Stimulated activated CD4-positive, alpha-beta T cell treated with anti-CD3 and anti-CD28 coated beads, TNF-alpha, amount 100 ng/mL, for 24 hours (primary cell): ENCODE data around the gene PBRM1.

Source experiments
- DNase-seq, 3 experiments: peaks; one replicate each; pipeline ENCODE4 v3.0.0-alpha.2; 2020; ENCODE audit warnings: low read depth in 3 of 3

PBRM1 gene

DNA sequence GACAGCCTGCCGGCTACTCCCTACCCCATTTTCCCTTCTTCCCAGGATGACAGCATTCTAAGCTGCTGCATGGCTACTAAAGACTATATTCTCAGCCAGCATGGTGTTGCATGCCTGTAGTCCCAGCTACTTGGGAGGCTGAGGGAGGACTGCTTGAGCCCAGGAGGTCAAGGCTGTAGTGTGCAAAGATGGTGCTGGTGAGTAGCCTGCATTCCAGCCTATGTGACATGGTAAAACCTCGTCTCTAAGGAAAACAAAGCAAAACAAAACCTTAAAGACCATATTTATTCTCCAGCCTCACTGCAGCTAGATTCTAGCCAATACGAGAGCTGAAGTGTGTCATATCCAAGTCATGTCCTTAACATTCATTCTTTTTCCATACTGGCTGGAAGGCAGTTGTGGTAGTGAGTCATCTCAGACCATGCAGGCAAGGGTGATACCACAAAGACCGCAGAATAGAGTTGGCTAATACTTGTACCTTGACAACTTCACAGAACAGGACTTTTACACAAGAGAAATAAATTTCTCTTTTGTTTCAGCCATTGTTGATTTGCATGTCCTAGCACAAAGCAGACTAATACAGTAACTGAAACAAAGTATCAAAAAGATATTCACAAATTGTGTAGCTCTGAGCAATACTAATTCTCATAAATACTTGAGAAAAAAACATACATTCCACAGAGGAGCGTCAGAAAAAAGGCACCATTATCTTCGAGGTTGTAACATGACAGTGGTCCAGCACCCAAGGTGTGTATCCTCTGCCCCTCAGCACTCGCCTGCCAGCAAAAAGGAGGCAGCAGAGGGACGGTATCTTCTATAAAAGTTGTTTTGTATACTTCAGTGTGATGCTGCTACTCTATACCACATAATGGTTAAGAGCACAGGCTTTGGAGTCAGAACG lies 14.8 kb downstream of the PBRM1 start:
- DNase-seq = peak in 2 of 3 experiments; percentile 28 to 31

DNA sequence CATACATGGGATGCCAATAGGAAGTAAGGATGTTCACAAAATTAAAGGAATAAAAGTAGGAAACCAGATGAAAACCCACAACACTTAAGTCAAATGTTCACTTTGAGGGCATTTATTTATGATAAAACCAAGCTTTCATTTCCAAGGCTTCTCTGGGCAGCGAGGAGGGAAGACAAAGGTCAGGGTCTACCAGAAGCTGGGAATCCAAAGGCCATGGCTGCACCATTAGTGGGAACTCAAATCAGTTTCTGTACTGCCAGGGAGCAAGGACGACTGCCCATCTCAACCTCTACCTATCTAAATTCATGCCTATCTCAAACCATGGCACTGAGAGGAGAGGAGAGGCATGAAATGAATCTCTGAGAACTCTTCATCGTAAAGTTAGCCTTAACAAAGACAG lies 22.6 kb downstream of the PBRM1 start:
- DNase-seq = no peak

DNA sequence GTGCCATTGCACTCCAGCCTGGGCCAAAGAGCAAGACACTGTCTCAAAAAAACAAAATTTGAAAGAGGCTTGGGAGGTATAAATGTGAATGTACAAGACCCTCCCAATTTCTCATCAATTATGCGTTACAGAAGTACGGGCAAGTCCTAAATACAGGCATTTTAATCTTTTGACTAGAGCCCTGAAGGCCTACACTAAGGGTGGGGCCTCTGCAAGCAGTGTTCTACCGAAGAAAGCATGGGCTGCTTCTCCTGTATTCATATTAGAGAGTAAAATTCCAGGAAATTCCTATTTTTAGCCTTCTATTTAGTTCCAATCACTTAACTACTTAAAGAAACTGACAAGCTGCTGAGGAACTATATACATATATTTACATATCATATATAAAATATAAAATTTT lies 25.7 kb downstream of the PBRM1 start:
- no peak for DNase-seq

DNA sequence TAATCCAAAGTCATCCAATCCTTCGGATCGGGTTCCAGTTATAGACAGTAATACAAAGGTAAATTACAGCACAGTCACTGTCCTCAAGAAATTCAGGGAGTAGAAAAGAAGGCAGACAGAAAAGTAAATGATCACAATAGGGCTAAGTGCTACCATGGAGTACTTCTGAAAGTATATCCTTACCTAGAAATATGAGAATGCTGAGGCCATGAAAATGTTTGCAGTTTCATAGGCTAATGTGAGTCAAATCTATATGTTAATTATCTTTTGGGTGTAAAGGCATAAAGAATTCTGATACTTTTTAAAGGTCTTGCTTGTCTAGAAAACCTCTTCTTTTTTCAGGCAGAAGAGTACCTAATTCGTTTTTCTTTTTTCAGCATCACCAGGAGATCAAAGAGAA lies 29.8 kb downstream of the PBRM1 start:
- no peak for DNase-seq

DNA sequence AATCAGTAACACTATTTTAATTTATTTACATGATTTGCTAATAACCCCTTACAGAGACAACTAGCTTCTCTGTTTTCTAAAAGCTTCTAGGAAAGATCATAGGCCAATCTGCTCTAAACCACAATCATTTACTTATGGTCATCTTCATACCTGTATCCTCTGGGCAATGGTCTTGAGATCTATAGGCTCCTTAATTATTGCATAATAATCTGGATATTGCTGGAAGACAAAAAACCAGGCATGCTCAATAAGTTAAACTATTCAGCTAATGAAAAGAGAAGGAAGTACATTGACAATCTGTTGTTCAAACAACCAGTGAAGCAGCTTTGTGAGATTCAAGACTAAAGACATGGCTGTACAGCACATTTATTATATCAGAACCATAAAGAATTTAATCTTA lies 34.1 kb downstream of the PBRM1 start:
- no peak for DNase-seq

DNA sequence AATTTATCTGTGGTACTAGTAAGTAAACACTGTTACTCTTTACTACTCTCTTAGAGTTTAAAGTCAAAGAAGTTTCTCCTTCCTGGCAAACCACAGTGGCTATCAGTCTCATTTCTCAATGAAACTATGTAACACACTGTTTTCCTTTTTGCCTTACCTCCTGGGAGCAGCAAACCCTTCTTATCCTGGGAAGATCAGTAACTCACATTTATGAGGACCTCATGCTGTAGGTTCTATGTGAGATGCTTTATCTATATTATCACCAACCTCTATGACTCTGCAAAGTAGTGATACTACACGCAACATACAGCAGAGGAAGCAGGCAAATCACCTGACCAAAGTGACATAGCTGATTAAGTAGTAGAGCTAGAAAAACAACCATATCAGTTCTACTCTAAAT lies 35.3 kb downstream of the PBRM1 start:
- no peak for DNase-seq

DNA sequence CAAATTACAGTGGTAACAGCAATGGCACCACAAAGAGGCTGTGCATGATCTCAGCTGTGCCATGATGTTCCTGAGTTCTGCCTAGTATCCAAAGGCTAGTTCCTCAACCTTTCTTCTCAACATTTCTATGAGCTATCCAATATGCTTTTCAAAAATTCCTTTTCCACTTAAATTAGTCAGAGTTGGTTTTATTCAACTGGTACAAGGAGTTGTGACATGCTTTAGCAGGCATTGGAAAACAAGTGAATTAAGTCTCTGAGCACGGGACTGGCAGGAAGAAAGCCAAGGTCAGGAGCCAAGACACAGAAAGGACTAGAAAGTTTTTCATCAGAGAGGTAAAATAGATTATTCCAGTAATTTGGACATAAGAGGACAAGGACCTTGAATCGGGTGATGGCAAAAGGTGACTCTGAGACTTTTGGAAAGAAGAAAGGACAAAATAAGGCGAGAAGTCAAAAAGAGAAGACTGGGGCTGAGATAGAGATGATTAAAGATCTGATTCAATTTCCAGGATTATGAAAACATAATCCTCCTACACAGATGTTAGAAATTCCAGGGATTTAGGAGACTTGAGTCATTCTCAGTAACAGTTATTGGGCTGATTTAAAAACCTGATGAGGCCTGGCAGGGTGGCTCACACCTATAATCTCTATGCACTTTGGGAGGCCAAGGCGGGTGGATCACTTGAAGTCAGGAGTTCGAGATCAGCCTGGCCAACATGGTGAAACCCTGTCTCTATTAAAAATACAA lies 36.1 kb downstream of the PBRM1 start:
- DNase-seq = no peak

DNA sequence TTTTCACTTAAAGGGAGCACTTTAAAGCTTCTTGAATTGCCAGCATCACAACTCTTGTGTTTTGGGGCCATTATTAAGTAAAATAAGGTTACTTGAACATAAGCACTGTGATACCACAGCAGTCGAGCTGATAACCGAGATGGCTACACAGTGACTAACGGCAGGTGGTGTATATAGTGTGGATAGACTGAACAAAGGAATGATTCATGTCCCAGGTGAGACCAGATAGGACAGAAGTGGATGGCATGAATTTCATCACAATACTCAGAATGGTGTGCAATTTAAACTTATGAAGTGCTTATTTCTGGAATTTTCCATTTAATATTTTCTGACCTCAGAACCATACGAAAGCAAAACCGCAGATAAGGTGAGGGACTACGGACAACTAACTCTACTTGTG lies 40.2 kb downstream of the PBRM1 start:
- no peak for DNase-seq

DNA sequence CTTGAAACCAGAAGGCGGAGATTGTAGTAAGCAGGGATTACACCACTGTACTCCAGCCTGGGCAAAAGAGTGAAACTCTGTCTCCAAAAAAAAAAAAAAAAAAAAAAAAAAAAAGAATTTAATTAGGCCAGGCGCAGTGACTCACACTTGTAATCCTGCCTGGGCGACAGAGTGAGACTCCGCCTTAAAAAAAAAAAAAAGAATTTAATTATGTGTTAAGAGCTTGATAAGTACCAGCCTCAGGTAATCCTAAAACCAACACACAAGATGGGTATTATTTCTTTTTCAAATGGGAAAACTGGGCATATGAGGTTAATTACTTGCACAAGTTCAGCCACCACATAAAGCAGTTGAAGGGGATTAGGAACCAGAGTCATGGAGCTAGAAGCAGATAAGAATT lies 49.0 kb downstream of the PBRM1 start:
- DNase-seq = no peak

DNA sequence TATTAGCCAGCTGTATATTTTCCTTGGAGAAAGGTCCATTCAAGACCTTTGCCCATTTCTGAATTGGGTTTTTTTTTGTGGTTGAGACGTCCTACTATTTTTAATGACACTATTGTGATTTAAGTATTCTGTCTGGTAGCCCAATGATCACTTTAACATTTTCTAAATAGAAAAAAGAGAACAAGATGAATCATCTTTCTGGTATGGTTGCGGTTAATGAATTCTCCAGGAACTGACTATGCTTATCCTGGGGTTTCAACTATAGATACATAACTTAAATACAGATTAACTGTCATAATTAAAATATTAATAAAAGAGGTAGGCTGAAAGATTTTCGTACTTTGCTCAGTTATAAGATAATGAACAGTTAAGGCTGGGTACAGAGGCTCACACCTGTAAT lies 51.9 kb downstream of the PBRM1 start:
- no peak for DNase-seq

DNA sequence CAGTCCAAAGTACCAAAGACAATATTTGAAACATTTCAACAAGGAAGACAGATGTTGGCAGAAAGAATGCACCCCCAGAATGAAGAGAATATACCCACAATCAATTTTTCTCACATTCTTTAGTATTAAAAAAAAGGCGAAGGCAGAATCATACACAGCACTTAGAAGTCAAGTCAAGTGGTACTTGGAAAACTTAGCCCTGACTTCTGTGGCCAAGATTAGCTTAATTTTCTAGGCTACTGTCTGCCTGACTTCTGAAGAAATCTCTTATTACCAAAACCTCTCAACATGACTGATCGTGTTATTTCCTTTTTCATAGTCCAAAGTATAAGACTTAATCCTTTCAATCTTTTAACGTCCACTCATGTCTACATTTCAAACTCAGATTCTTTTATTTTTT lies 60.7 kb downstream of the PBRM1 start:
- DNase-seq = no peak

DNA sequence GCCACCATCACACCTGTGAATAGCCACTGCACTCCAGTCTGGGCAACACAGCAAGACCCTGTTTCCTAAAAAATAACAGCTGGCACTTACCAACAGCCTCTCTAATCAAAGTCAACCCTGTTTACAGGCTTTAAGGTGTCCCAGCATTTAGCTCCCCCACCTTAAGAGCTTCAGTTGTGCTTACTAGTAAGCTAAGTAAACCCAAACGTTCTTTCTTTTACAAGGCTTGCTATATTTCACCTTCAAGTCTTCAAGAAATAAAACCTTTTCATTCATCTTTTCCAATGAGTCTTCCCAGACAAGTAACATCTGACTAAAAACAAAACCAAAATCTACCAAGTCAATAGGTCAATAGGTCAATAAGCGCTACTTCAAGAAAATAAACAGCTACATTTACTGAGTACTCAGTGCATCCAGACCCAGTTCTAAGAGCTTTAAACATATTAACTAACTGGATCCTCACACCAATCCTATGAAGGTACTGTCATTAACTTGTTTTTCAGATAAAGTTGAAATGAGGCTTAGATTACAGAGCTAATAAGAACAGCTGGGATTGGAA lies 62.4 kb downstream of the PBRM1 start:
- no peak for DNase-seq

DNA sequence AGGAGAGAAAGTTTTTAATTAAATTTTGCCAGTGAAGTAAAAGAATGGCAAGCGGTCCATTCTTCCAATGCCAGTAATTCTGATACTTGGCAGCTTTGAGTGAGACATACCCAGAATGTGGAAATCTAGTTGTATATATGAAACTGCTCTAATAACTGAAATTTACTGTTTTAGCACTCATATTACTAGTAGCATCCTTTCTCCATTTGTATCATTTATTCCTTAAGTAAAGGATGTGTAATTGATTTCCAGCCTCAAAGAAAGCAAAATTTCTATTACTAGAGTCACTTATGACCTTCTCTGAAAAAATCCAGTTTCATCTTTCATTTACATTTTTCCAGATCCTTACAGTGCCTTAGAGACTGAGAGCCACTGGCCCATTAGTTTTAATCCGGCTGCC lies 65.1 kb downstream of the PBRM1 start:
- DNase-seq = no peak

DNA sequence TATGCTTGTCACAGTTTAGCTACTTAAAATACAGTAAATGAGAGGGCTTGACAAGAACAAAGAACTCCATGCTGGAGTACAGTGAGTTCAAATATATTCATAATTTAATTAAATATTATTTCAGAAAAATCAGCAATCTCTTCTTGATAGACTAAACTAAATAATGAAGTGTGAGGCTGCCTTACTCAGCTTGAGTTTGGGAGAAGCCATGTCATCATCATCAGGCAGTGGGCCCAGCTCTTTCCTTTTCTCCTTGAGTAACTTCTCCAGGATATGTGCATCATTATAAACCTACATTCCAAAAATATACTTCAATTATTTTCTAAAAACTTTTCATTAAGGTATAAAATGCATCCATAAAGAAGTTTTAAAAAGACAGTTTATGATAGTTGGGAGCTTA lies 70.5 kb downstream of the PBRM1 start:
- no peak for DNase-seq

DNA sequence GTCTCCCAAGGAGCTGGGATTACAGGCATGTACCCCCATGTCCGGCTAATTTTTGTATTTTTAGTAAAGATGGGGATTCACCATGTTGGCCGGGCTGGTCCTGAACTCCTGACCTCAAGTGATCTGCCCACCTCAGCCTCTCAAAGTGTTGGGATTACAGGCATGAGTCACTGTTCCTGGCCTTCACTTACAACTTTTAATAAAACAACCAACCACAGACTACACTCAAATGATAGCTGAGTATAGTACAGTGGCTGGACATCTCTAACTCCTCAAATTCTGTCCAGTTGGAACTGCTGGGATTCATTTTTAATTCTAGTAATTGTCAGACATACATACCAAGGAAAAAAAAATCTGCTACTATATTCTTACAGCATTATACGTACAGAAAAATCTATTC lies 71.0 kb downstream of the PBRM1 start:
- DNase-seq = no peak

DNA sequence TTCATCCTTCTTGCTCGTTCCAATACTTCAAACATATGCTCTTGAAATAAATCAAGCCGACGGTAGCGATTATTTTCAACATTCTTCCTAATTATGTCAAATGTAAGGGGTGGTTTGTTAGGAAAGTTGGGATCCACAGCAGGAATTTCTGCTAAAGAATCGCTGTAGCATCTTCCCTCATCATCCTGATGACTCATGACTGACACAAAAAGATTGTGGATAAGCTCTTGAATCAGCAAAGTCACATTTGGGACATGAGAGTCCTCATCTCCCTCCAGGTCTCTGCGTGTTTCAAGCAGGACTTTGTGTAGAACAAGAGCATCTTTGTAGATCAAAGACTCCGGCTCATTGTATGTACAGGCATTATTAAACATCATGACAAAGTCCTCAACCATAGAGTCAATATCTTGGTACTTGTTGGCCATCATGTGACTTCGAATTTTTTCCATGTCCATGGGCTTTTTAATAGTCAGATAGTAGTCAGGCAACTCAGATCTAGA lies 76.3 kb downstream of the PBRM1 start:
- DNase-seq = no peak

DNA sequence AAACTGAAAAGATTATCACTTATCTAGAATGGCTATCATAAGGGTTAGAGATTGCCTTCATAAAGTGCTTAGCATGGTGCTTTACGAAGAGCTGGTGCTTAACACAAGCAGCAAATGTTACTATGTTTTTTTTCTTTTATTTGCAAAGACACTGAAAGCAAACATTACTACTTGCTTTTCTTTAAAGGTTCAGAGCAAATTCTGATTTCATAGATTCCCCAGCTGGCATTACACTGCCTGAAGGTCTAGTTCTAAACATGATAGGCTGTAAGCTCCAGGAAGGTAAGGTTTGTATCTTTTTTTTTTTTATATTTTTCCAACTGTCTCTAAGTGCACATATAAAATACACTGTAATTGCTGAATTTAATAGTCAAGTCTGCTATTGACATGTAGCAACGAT lies 77.4 kb downstream of the PBRM1 start:
- DNase-seq = no peak

DNA sequence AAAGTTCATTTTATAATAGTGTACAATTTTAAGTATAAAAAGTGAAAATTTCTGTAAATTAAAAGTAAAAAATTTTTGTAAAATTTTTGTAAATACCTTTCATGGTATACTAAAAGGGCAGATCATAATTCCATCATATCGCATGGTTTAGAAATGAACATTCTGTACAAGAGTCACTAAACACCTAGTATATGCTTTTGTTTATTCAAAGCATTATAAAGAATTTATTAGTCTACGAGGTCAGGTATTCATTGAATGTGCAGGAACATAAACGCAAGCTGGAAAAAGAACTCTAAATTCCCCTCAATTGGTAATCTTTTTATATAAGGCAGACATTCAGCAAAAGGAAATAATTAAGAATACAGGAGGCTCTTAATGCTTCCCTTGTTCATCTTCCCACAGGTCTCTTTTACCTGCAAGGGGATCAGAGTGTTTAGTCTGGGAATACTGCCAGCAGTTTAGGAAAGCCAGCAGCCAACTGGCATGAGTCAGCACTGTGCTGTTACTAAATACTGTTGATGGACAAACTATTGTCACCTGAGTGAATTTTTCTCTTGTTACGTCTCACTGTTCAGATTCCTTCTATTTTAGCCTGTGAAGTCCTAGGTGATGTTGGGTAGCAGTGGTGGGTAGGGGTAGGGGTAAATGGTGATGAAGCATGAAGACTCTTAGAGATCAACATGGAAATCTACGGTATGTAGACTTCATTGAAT lies 79.2 kb downstream of the PBRM1 start:
- DNase-seq = no peak

DNA sequence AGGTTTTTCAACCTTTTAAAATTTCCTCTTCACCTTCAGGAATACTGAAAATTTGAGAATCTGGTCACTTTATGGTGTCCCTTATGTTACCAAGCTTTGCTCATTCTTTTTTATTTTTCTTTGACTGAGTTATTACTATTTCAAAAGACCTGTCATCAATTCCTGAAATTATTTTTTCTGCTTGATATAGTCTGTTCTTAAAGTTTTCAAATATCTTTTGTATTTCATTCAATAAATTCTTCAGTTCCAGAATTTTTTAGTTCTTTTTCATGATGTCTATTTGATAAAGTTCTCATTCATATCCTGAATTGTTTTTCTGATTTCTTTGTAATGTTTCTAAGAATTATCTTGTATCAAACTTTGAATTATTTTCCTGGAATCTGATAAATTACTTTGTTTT lies 85.5 kb downstream of the PBRM1 start:
- DNase-seq = no peak

DNA sequence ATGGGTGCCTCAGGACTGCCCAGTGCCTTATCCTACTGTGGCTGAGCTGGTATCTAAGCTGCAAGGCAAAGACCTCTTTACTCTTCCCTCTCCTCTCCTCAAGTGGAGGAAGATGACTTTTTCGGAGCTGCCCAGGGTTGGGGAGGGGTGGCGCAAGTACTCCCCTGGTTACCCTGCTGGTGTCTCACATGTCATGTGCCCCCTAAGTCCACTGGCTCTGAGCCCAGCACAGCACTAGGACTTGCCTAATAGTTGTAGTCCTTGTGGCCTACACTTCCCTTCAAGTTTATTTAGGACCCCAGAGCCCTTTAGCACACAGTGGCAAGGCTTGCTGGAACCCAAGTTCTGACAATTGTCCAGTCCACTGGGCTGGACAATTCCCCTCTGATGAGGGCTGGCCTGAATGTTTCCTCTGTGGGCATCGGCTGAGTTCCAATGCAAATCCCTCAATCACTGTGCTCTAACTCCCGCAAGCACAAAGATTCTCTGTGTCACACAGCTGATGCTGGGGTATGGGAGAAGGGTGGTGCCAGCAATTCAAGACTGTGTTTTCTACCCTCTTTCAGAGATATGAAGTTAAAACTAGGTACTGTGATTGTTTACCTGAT lies 89.0 kb downstream of the PBRM1 start:
- no peak for DNase-seq

DNA sequence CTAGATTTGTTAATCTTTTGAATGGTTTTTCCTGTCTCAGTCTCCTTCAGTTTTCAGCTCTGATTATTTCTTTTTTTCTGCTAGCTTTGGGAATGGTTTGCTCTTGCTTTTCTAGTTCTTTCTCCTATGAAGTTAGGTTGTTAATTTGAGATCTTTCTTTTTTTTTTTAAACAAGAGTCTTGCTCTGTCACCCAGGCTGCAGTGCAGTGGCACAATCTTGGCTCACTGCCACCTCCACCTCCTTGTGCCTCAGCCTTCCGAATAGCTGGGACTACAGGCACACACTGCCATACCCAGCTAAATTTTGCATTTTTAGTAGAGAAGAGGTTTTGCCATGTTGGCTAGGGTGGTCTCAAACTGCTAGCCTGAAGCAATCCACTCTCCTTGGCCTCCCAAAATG lies 92.6 kb downstream of the PBRM1 start:
- DNase-seq = no peak
